Mesenchymal stem cell (in vitro differentiated cells and primary cell): ENCODE data around the gene SIRT6.
"Not testable (repeated sequence)": the region's sequence is repeated elsewhere in the genome, so short reads cannot be mapped to it uniquely, and the experiment has no call there.

Experiments
- DNase-seq: peaks from one replicate; pipeline ENCODE4 v3.0.0-alpha.2; 2013
- H2AFZ ChIP-seq: one replicate; pipeline ENCODE4 v1.6.1; 2013; ENCODE audit warnings: low read depth, mild to moderate bottlenecking, control low read depth, inconsistent platforms, low read length, moderate library complexity
- H2AK5ac ChIP-seq: 2 replicates; pipeline ENCODE4 v1.6.1; 2013; ENCODE audit warnings: low read length, moderate library complexity, mild to moderate bottlenecking, inconsistent platforms; ENCODE audit not compliant: severe bottlenecking
- H2BK120ac ChIP-seq: one replicate; pipeline ENCODE4 v1.6.1; 2013; ENCODE audit warnings: low read depth, mild to moderate bottlenecking, inconsistent platforms, low read length, moderate library complexity
- H2BK12ac ChIP-seq, 2 experiments: one replicate each; pipeline ENCODE4 v1.6.1; 2013; ENCODE audit warnings: inconsistent platforms in 2 of 2, low read length in 2 of 2, mild to moderate bottlenecking in 2 of 2, moderate library complexity in 2 of 2, control low read depth in 1 of 2
- H2BK15ac ChIP-seq: one replicate; pipeline ENCODE4 v1.6.1; 2013; ENCODE audit warnings: mild to moderate bottlenecking, low read depth, inconsistent platforms; ENCODE audit not compliant: poor library complexity, severe bottlenecking
- H2BK5ac ChIP-seq: 2 replicates; pipeline ENCODE4 v1.6.1; 2013; ENCODE audit warnings: low read depth, mild to moderate bottlenecking, low read length, control low read depth, inconsistent platforms; ENCODE audit not compliant: poor library complexity, severe bottlenecking
- H3K14ac ChIP-seq, 2 experiments: one replicate each; pipeline ENCODE4 v1.6.1; 2013; ENCODE audit warnings: inconsistent platforms in 2 of 2, low read length in 2 of 2, control low read depth in 1 of 2, mild to moderate bottlenecking in 1 of 2, moderate library complexity in 1 of 2
- H3K18ac ChIP-seq, 2 experiments: one replicate each; pipeline ENCODE4 v1.6.1; 2013; ENCODE audit warnings: inconsistent platforms in 2 of 2, low read length in 2 of 2, control low read depth in 1 of 2, low read depth in 1 of 2, mild to moderate bottlenecking in 1 of 2
- H3K23ac ChIP-seq, 2 experiments: one replicate each; pipeline ENCODE4 v1.6.1; 2013; ENCODE audit warnings: inconsistent platforms in 2 of 2, low read length in 2 of 2, mild to moderate bottlenecking in 2 of 2, moderate library complexity in 2 of 2, control low read depth in 1 of 2
- H3K27ac ChIP-seq: 2 replicates; pipeline ENCODE4 v1.5.1; 2013; ENCODE audit warnings: mild to moderate bottlenecking, moderate library complexity, low read length, control low read depth, inconsistent platforms; ENCODE audit not compliant: poor library complexity, severe bottlenecking
- H3K27me3 ChIP-seq, 2 experiments: 2 replicates each; pipeline versions ENCODE4 v1.6.1 to v1.7.0; 2013; ENCODE audit warnings: low read length in 2 of 2, mild to moderate bottlenecking in 2 of 2, moderate library complexity in 2 of 2, control low read depth in 1 of 2, inconsistent platforms in 1 of 2; ENCODE audit not compliant: control insufficient read depth in 1 of 2, insufficient read depth in 1 of 2
- H3K36me3 ChIP-seq, 2 experiments: 2 replicates each; pipeline versions ENCODE4 v1.6.1 to v1.7.0; 2013; ENCODE audit warnings: low read length in 2 of 2, control low read depth in 1 of 2, inconsistent platforms in 1 of 2, low read depth in 1 of 2, mild to moderate bottlenecking in 1 of 2; ENCODE audit not compliant: insufficient read depth in 2 of 2, control insufficient read depth in 1 of 2
- H3K4ac ChIP-seq, 2 experiments: one replicate each; pipeline ENCODE4 v1.6.1; 2013; ENCODE audit warnings: inconsistent platforms in 2 of 2, low read length in 2 of 2, mild to moderate bottlenecking in 2 of 2, moderate library complexity in 2 of 2, control low read depth in 1 of 2, low read depth in 1 of 2
- H3K4me1 ChIP-seq: 2 replicates; pipeline ENCODE4 v1.6.1; 2013; ENCODE audit warnings: low read depth, low read length, control low read depth; ENCODE audit not compliant: control insufficient read depth, insufficient read depth
- H3K4me2 ChIP-seq: 2 replicates; pipeline ENCODE4 v1.6.1; 2013; ENCODE audit warnings: low read length, mild to moderate bottlenecking, inconsistent platforms; ENCODE audit not compliant: poor library complexity, severe bottlenecking
- H3K4me3 ChIP-seq, 2 experiments: 2 replicates each; pipeline versions ENCODE4 v1.5.1 to v1.7.0; 2013; ENCODE audit warnings: low read length in 2 of 2, mild to moderate bottlenecking in 2 of 2, control low read depth in 1 of 2, low read depth in 1 of 2; ENCODE audit not compliant: insufficient read depth in 1 of 2
- H3K79me1 ChIP-seq: replicated peaks from 2 replicates; pipeline ENCODE4 v1.6.1; 2013; ENCODE audit warnings: mild to moderate bottlenecking, control low read depth, low read length, inconsistent platforms; ENCODE audit not compliant: poor library complexity, severe bottlenecking
- H3K9ac ChIP-seq: 2 replicates; pipeline ENCODE4 v1.7.0; 2013; ENCODE audit warnings: mild to moderate bottlenecking, low read length, moderate library complexity
- H3K9me3 ChIP-seq: 2 replicates; pipeline ENCODE4 v1.7.0; 2013; ENCODE audit warnings: mild to moderate bottlenecking, low read length; ENCODE audit not compliant: control insufficient read depth
- H4K8ac ChIP-seq: one replicate; pipeline ENCODE4 v1.6.1; 2013; ENCODE audit warnings: inconsistent platforms, mild to moderate bottlenecking, low read length, moderate library complexity
- H4K91ac ChIP-seq: one replicate; pipeline ENCODE4 v1.6.1; 2013; ENCODE audit warnings: mild to moderate bottlenecking, low read length, inconsistent platforms
- whole genome bisulfite sequencing: methylation state at CpG from one replicate; pipeline ENCODE4 v1.1.7; 2013; ENCODE audit warnings: mixed read lengths; 5-methylcytosine and 5-hydroxymethylcytosine counted together

The SIRT6 gene

GRCh38 chr19:4138445-4138844 is 43.9 kb downstream of the SIRT6 start:
- H2BK15ac ChIP-seq: no peak overlapping the region
- H3K4me3 ChIP-seq: no peak overlapping the region
- no peaks in the 10 kb centered on the region for H3K36me3 ChIP-seq
- no peaks in the 10 kb centered on the region for H3K27me3 ChIP-seq
- no peak overlapping the region for H2AK5ac ChIP-seq
- H3K4ac ChIP-seq: no peak overlapping the region
- H2BK5ac ChIP-seq: no peak overlapping the region
- no peak overlapping the region for H4K91ac ChIP-seq
- no peaks in the 10 kb centered on the region for H3K9me3 ChIP-seq
- no peaks in the 10 kb centered on the region for H3K79me1 ChIP-seq
- H4K8ac ChIP-seq: no peak overlapping the region
- H3K14ac ChIP-seq: no peak overlapping the region
- peaks cover 3% of the 10 kb centered on the region for H3K4me1 ChIP-seq
- WGBS: 76% methylated on average over 5 of the region's 5 CpGs
- no peak overlapping the region for H3K23ac ChIP-seq
- no peak overlapping the region for H3K27ac ChIP-seq
- no peak overlapping the region for H2BK12ac ChIP-seq
- no peak overlapping the region for H2AFZ ChIP-seq
- no peak overlapping the region for H3K4me2 ChIP-seq
- no peak overlapping the region for H3K18ac ChIP-seq
- no peak for DNase-seq
- no peak overlapping the region for H3K9ac ChIP-seq
- no peak overlapping the region for H2BK120ac ChIP-seq

DNA sequence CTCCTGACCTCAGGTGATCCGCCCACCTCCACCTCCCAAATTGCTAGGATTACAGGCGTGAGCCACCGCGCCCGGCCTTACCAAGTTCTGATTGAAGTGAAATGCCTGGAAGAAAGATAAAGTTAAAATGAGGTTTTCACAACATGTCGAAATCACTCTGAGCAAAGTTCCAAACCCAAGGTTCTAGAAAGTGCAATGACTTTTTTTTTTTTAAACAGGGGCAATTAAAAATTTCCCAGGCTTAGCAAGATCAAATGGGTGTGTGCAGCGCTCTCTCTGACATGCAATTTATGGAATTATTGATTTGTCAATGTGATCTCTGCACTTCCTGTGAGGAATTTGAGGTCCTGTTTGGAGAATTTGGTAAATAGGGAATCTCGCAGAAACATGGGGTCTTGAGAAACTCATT is 45.7 kb downstream of the SIRT6 start:
- Histone ChIP-seq H3K4me2 (no peak overlapping the region), H3K23ac (no peak overlapping the region), H4K91ac (no peak overlapping the region), H4K8ac (no peak overlapping the region), H3K27ac (no peak overlapping the region), H3K79me1 (no peaks in the 10 kb centered on the region), H3K4ac (no peak overlapping the region), H3K9ac (no peak overlapping the region), H3K4me3 (no peak overlapping the region), H2AFZ (no peak overlapping the region), H3K18ac (no peak overlapping the region), H2BK15ac (no peak overlapping the region), H2BK5ac (no peak overlapping the region), H3K27me3 (no peaks in the 10 kb centered on the region), H3K14ac (no peak overlapping the region), H3K36me3 (no peaks in the 10 kb centered on the region), H2BK120ac (no peak overlapping the region), H2AK5ac (no peak overlapping the region), H3K9me3 (no peaks in the 10 kb centered on the region), H2BK12ac (no peak overlapping the region), H3K4me1 (peaks cover 6% of the 10 kb centered on the region)
- DNase-seq: no peak
- WGBS: 97% methylated on average over 6 of the region's 8 CpGs

- not testable (repeated sequence) for H2AFZ ChIP-seq, H4K8ac ChIP-seq, H3K79me1 ChIP-seq, DNase-seq, H3K4ac ChIP-seq, H2BK120ac ChIP-seq, H2AK5ac ChIP-seq, H3K27me3 ChIP-seq, H2BK12ac ChIP-seq, H3K4me1 ChIP-seq, H2BK15ac ChIP-seq, H3K36me3 ChIP-seq, H3K18ac ChIP-seq, H4K91ac ChIP-seq, H3K4me3 ChIP-seq, H3K4me2 ChIP-seq, H2BK5ac ChIP-seq, H3K23ac ChIP-seq, H3K27ac ChIP-seq, H3K9me3 ChIP-seq, H3K9ac ChIP-seq, H3K14ac ChIP-seq
- WGBS: 92% methylated on average over 7 of the region's 9 CpGs
Measured at GRCh38 chr19:4135386-4135785, 47.0 kb downstream of the SIRT6 start.

GRCh38 chr19:4134351-4134750 is 48.0 kb downstream of the SIRT6 start:
- no peak for DNase-seq
- H3K27ac ChIP-seq: no peak overlapping the region
- no peaks in the 10 kb centered on the region for H3K9me3 ChIP-seq

More at GRCh38 chr19:4134351-4134750, 48.0 kb downstream of the SIRT6 start:
- Histone ChIP-seq H3K4me2 (no peak overlapping the region), H2AK5ac (no peak overlapping the region), H4K8ac (no peak overlapping the region), H3K36me3 (no peaks in the 10 kb centered on the region), H3K14ac (no peak overlapping the region), H2BK120ac (no peak overlapping the region), H2AFZ (no peak overlapping the region), H2BK12ac (no peak overlapping the region), H3K79me1 (no peaks in the 10 kb centered on the region), H3K4me1 (peaks cover 6% of the 10 kb centered on the region), H3K9ac (no peak overlapping the region), H4K91ac (no peak overlapping the region), H2BK5ac (no peak overlapping the region), H3K4ac (no peak overlapping the region), H2BK15ac (no peak overlapping the region), H3K4me3 (no peak overlapping the region), H3K23ac (no peak overlapping the region), H3K18ac (no peak overlapping the region), H3K27me3 (no peaks in the 10 kb centered on the region)
- 60% methylated on average over 6 of the region's 6 CpGs for WGBS
